ENCODE measurements around the gene CHKB.
"Not testable (repeated sequence)": the region's sequence is repeated elsewhere in the genome, so short reads cannot be mapped to it uniquely, and the experiment has no call there.

The CHKB gene

GRCh38 chr22:50612168-50612527 is 29.5 kb upstream of the CHKB start:
- DNase-seq (ENCODE audit: low spot score), result no peak

- DNase-seq (ENCODE audit: low spot score), result no peak
Observed at GRCh38 chr22:50611341-50612060, 28.9 kb upstream of the CHKB start.

GRCh38 chr22:50610581-50610980 is 27.9 kb upstream of the CHKB start:
- DNase-seq (ENCODE audit: low spot score), result no peak

- no peak for DNase-seq (ENCODE audit: low spot score)
Observed at GRCh38 chr22:50610041-50610451, 27.4 kb upstream of the CHKB start.

- no peak for DNase-seq (ENCODE audit: low spot score)
Observed at GRCh38 chr22:50609599-50609998, 26.9 kb upstream of the CHKB start.

GRCh38 chr22:50608996-50609395 is 26.3 kb upstream of the CHKB start:
- DNase-seq (ENCODE audit: low spot score), result no peak

- DNase-seq (ENCODE audit: low spot score), result not testable (repeated sequence)
Observed at GRCh38 chr22:50608058-50608840, 25.6 kb upstream of the CHKB start.

GRCh38 chr22:50607659-50608020 is 25.0 kb upstream of the CHKB start:
- DNase-seq (ENCODE audit: low spot score), result no peak

GRCh38 chr22:50606946-50607658 is 24.5 kb upstream of the CHKB start:
- DNase-seq (ENCODE audit: low spot score), result no peak

- no peak for DNase-seq (ENCODE audit: low spot score)
Observed at GRCh38 chr22:50606165-50606945, 23.7 kb upstream of the CHKB start.

GRCh38 chr22:50605613-50606074 is 23.0 kb upstream of the CHKB start:
- no peak for DNase-seq (ENCODE audit: low spot score)

GRCh38 chr22:50605002-50605612 is 22.5 kb upstream of the CHKB start:
- DNase-seq (ENCODE audit: low spot score), result no peak

- DNase-seq (ENCODE audit: low spot score), result no peak
Observed at GRCh38 chr22:50604256-50605001, 21.8 kb upstream of the CHKB start.

GRCh38 chr22:50603511-50604255 is 21.0 kb upstream of the CHKB start:
- no peak for DNase-seq (ENCODE audit: low spot score)

- no peak for DNase-seq (ENCODE audit: low spot score)
Observed at GRCh38 chr22:50602338-50602700, 19.7 kb upstream of the CHKB start.

GRCh38 chr22:50601669-50602337 is 19.2 kb upstream of the CHKB start:
- DNase-seq (ENCODE audit: low spot score), result no peak

- no peak for DNase-seq (ENCODE audit: low spot score)
Observed at GRCh38 chr22:50600967-50601668, 18.5 kb upstream of the CHKB start.

- DNase-seq (ENCODE audit: low spot score), result no peak
Observed at GRCh38 chr22:50600538-50600937, 17.9 kb upstream of the CHKB start, which contains the start of gene MAPK8IP2. Gene MAPK8IP2 (plus strand): TSS chr22:50600793. CDS start chr22:50600819, 26 bp downstream.

Data from hematopoietic multipotent progenitor cell treated with erythropoietin and hydrocortisone succinate and interleukin-3 and kit ligand, for 17 days (in vitro differentiated cells).